Cardiac fibroblast (primary cell): ENCODE measurements around the gene PLEKHA1.

Experiments
- DNase-seq, 2 donors: peaks; one replicate each; pipeline versions ENCODE4 v3.0.0 to v3.0.0-alpha.2; 2010; ENCODE audit warnings: low read depth in 2 of 2
- H3K4me3 ChIP-seq, 2 donors: replicated peaks in 1 of 2; 1 replicate in 1 of 2; 2 replicates in 1 of 2; pipeline ENCODE4 v1.5.1; 2011; ENCODE audit warnings: low read depth in 2 of 2, low read length in 2 of 2, mild to moderate bottlenecking in 2 of 2, moderate library complexity in 1 of 2
- CTCF ChIP-seq: IDR thresholded peaks from one replicate; pipeline ENCODE4 v1.5.1; 2011; ENCODE audit warnings: low read depth, mild to moderate bottlenecking, low read length, inconsistent platforms

PLEKHA1 gene

GRCh38 chr10:122478971-122479370, 104.5 kb downstream of the PLEKHA1 start:
- H3K4me3 ChIP-seq = no peak overlapping the region
- DNase-seq = no peak
- TF ChIP-seq CTCF = no peak

GRCh38 chr10:122480146-122480833, 105.8 kb downstream of the PLEKHA1 start:
- no peak for DNase-seq
- no peak for TF ChIP-seq CTCF
- no peak overlapping the region for H3K4me3 ChIP-seq

DNA sequence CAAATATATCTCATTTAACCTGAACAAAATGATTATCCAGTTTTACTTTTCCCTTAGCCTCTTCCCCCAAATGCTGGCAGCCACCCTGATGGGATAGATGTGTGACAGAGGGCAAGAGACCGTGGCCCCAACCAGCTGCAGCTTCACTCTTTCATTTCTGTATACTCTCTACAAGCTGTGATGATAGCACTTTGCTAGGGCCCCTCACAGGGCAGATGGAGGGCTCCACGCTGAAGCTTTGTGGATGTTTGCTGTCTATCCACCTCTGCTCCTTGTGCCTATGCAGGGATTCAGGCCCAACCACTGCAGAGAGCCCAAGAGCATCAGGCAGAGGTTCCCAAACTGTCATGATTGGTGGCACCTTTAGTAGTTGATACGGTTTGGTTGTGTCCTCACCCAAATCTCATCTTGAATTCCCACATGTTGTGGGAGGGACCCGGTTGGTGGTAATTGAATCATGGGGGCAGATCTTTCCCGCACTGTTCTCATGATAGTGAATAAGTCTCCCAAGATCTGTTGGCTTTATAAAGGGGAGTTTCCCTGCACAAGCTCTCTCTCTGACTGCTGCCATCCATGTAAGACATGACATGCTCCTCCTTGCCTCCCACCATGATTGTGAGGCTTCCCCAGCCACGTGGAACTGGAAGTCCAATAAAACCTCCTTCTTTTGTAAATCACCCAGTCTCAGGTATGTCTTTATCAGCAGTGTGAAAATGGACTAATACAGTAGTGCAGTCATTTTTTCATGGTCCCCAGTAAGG, 107.0 kb downstream of the PLEKHA1 start:
- H3K4me3 ChIP-seq = no peak overlapping the region
- DNase-seq = no peak
- TF ChIP-seq CTCF = no peak
